Measurements from ENCODE around the gene POU2F1.

The POU2F1 gene

GRCh38 chr1:167453123-167453522 lies 232.4 kb downstream of the POU2F1 start:
- no peak for DNase-seq

DNA sequence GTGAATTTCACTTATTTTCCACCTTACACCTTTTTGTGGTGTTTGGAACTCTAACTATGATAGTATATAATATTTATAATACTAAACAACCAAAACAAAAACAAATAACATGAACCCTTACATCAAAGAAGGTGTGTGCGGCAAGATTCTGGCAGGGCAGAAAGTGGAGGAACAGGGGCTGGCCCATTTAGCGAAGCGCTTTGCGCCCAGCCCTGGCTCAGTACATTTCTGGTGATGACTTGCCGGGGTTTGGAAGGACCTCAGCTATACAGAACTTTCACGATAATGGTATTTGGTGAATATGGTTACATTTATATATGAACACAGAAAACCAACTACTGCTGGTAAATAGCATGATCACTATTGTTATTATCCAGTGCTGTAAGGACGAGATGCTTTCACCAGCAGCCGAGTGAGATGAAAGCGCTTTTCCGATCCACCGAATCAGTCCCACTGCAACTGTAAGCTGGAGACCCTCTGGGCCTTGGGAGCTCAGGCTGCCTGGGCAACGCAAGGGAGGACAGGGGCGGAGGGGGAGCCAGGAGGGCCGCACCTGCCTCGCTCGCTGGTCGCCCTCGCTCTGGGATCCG lies 233.7 kb downstream of the POU2F1 start:
- no peak for DNase-seq

- DNase-seq = peak; percentile 92
Measured at GRCh38 chr1:167454894-167455785, 234.5 kb downstream of the POU2F1 start.

- DNase-seq = peak; percentile 71
Measured at GRCh38 chr1:167455786-167456446, 235.2 kb downstream of the POU2F1 start.

- DNase-seq = no peak
Measured at GRCh38 chr1:167456524-167456923, 235.8 kb downstream of the POU2F1 start.

GRCh38 chr1:167456926-167457325 lies 236.2 kb downstream of the POU2F1 start:
- DNase-seq = no peak

GRCh38 chr1:167457936-167458584 lies 237.4 kb downstream of the POU2F1 start:
- DNase-seq = no peak

DNA sequence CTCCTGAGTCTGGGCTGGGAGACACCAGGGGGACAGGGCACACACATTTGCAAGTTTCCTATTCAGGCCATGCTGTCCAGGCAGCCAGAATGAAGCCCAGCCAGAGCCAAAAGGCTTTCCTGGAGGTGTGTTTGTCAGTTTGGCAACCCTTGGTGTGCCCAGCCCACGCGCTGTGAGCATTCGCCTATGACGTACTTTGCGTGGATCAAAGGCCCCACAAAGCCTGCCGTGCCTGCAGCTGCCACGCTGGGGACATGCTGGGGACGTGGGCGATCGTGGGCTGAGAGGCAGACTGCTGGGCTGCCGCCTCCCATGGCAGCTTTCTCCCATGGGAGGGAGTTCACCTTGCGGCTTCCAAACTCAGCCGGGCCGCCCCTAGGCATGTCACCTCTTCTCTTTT lies 240.2 kb downstream of the POU2F1 start:
- no peak for DNase-seq

- DNase-seq = no peak
Measured at GRCh38 chr1:167462341-167462740, 241.7 kb downstream of the POU2F1 start.

DNA sequence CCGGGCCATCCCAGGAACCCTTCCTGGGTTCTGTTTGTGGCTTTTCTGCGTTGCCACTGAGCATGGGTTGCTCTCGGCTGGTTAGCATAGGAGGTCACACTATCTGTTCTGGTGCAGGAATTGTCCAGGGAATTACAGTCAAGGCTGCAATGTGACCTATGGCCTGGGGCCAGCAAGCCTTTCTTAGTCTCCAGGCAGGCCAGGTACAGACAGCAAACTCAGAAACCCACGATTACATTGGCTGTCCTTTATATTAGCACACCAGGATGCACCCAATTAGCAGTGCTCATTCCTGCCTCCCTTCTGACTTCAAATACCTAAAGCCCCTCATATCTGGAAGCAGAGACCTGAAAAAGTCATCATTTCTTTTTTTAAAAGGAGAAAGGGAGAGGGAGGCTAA lies 242.4 kb downstream of the POU2F1 start:
- DNase-seq = no peak

DNA sequence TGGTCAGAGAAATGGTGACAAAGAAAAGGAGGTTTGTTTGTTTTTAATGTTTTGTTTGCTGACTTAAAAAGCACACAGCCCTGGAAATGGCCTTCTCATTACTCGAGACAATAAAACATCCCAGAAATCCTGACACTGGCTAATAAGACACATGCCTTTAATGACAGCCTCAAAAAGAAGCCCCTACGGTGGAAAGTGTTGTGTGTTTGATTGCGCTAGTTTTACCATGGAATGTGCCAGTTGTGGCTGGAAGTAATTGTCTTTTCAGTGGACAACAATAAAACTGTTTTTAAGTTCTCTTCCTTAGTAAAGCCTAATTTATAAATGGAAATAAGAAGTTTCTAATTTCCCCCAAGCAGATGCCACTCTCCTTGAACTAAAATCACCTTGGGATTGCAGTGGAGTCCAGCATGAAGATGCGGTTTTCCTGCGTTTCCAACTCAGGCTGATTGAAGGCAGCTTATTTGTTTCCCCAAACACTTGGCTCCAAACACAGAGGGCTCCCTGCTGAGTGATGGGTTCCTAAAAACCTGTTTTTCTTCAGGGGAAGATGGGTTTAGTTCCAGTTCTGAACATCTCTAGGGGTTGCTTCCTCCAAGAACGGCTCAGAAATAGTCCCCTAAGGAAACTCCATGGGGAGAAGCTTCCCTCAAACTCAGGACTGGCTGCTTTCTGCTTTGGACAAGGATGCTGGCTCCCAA lies 243.3 kb downstream of the POU2F1 start:
- DNase-seq = no peak

- DNase-seq = no peak
Measured at GRCh38 chr1:167465018-167465417, 244.3 kb downstream of the POU2F1 start.

DNA sequence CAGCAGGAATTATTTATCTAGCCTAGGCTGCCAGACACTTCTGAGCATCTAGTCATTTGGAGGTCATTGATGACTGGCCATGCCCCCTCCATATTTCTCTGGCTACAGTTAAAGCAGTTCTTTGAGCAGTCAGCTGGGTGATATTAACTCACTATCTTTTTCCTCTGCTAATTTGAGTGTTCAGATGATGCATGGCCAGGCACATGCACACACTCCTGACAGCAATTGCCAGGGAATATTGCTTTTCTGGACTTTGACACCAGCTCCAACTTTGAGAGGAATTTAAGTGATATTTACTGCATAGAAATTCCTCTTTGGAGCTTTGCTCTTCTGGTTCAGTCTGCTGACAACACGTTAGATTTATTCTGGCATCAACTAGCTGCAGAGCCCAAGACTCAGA lies 245.1 kb downstream of the POU2F1 start:
- no peak for DNase-seq

GRCh38 chr1:167467126-167467710 lies 246.5 kb downstream of the POU2F1 start:
- no peak for DNase-seq

DNA sequence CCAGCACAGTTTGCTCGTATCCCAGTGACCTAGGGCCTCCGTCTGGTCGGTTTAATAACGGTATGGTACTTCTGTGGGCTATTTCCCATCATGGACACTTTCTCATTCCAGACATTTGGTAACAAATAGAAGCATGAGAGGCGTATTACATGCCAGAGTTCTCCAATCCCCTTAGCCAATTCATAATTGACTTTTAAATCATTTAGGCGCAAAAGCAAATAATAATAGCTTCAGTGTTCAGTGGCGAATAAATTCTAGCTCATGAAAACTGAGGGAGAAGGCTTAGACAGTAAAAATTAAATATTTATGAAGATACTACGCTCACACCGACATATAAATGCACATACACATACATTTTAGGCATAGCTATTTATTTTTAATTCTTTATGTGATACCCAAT lies 247.1 kb downstream of the POU2F1 start:
- no peak for DNase-seq

GRCh38 chr1:167469280-167469965 lies 248.7 kb downstream of the POU2F1 start:
- no peak for DNase-seq

DNA sequence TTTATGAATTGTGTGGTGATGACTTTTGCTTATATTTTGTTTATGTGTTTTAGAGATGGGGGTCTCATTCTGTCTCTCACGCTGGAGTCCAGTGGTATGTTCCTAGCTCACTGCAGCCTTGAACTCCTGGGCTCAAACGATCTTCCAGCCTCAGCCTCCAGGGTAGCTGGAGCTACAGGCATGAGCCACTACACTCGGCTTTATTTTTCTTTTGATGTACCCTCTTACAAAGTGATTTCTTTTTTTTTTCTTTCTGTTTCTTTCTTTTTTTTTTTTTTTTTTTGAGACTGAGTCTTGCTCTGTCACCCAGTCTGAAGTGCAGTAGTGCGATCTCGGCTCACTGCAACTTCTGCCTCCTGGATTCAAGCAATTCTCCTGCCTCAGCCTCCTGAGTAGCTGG lies 250.9 kb downstream of the POU2F1 start:
- DNase-seq = no peak

DNA sequence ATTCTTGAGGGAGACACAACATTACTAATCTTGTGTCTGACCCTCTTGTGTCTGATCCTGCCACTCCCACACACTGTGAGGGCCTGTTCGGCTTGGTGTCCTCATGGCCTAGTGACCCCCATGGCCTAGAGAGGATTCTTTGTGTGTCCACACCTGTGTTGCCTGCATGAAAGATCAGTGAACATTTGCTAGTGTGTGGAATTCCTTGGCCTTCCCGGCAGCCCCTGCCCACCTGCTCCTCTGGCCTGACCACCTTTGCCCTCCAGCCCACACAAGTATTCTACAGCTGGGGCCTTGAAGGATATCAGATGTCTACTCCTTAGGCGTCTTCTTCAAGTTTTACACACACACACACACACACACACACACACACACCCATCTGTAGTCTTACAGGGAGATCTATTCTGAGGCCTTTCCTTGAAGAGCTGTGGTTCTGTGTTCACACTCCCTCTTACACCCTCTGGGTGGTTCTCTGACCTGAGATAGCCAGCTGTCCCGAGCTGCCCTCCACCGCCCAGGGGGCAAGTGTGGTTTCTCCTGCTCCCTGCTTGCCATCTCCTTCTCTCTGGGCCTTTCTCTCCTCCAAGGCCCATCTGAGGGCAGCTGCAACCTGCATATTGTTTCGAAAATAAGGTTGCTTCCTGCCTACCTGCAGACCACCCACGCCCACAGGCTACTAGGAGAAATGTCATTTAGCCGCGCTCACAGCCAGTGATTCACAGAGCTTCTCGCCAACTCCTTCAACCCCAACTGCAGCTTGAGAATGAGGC lies 252.3 kb downstream of the POU2F1 start:
- DNase-seq = no peak

DNA sequence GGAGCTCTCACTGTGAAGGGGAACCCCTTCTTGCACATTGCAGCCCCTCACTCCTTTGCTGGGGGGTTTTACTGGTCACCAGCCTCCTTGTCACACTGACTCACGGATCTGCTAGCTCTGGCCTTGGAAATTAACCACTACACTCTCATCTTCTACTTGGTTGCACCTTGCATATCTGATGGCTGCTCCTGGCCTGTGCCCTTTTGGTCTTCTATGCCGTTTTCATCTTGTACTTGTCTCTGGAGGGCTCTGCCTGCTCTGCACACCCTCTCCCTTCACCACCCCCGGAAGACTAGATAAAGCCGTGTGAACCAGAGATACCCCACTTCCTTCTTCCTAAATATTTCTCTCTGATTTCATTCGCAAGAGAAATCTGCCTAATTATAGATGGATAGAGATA lies 253.1 kb downstream of the POU2F1 start:
- DNase-seq = no peak

DNA sequence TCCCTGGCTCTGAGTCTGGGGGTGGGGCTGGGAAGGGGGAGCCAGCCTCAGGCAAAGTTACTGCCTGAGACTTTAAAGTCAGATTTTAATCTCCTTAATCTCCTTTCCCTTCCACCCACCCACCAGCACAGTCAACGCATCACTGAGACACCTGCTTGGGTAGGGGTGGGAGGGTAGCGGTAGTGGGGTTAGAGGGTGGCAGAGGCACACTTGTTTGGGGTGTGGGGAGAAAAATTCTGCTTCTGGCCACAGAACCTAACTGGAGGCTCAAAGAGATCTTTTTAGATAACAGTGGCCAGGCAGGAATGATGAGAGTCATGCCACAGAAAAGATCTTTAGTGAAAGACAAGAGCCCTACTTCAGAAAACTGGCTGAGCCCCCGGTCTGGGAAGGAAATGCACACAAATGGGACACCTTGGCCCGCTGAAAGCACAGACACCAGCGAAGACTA lies 253.5 kb downstream of the POU2F1 start:
- no peak for DNase-seq

GRCh38 chr1:167476061-167476460 lies 255.4 kb downstream of the POU2F1 start:
- DNase-seq = no peak
